Measurements from ENCODE around the gene UCK2. TPM values are rescaled to one million over a fixed set of nuclear protein-coding genes. Genes with fewer than 3 reads are reported as not detected.

Gene UCK2
- polyA plus RNA-seq, 2 of the 4 experiments (the other 2 are of a cell fraction), result 72.4 to 98.9 TPM

DNA sequence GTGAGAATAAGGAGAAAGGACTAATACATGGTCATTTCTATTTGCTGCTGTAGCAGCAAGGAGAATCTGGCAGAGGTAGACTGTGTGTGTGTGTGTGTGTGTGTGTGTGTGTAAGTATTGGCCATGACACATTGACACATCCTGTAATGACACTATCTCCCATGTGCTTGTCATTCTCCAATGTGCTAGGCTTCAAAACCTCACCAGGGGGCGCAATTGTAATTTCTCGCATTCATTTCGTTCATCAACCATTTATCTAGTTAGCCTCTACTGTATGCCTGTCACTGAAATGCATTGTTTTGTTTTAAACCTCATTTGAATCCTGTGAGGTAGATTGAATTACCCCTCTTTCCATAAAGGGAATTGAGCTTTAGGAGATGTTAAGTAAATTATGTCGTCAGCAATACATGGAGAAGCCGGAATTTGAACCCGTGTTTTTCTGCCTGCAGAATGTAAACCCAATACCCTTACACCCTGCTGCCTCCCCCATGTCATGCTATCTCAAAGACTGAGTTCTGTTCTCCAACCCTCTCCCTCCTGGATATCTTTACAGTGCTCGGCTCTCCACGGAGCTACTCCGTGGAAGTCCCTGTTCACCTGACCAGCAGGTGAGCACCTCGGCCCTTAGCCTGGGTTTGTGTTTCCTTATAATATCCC lies 100.8 kb downstream of the UCK2 start:
- 57% methylated on average over 10 of the region's 10 CpGs for WGBS (ENCODE audit: missing lambda C conversion rate)
- Histone ChIP-seq H3K4me3 (no peak overlapping the region), H3K27ac (no peak overlapping the region), H3K4me2 (no peak overlapping the region), H3K9me3 (no peaks in the 10 kb centered on the region), H3K4me1 (no peaks in the 10 kb centered on the region)
- no peak for FAIRE-seq
- ATAC-seq, result peak; percentile 45 to 71; a peak in 4 of 6 replicates
- ChIA-PET POLR2A (no interaction called here), CTCF (interaction anchor here (0.5 to 2.9 kb wide), 21 partner anchors 8 to 770 kb away, joined by 3 to 19 read pairs (median 4); no protein-coding TSS in a partner anchor)
- DNase-seq (ENCODE audit: low read depth in 1 of 2, low spot score in 1 of 2), result peak; percentile 60 to 63
- TF ChIP-seq JUNB (IDR thresholded peaks at IDR 0.05) (no peak), RAD21 (conservative IDR thresholded peaks at IDR 0.05 in 1 of 2, IDR thresholded peaks at IDR 0.05 in 1 of 2) (peak; percentile 51 to 66), SMC3 (IDR thresholded peaks at IDR 0.05) (peak; percentile 61), ZC3H11A (IDR thresholded peaks at IDR 0.05) (no peak)
- TF ChIP-seq, protein P1, sequence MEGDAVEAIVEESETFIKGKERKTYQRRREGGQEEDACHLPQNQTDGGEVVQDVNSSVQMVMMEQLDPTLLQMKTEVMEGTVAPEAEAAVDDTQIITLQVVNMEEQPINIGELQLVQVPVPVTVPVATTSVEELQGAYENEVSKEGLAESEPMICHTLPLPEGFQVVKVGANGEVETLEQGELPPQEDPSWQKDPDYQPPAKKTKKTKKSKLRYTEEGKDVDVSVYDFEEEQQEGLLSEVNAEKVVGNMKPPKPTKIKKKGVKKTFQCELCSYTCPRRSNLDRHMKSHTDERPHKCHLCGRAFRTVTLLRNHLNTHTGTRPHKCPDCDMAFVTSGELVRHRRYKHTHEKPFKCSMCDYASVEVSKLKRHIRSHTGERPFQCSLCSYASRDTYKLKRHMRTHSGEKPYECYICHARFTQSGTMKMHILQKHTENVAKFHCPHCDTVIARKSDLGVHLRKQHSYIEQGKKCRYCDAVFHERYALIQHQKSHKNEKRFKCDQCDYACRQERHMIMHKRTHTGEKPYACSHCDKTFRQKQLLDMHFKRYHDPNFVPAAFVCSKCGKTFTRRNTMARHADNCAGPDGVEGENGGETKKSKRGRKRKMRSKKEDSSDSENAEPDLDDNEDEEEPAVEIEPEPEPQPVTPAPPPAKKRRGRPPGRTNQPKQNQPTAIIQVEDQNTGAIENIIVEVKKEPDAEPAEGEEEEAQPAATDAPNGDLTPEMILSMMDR (IDR thresholded peaks at IDR 0.05), result peak; percentile 63

DNA sequence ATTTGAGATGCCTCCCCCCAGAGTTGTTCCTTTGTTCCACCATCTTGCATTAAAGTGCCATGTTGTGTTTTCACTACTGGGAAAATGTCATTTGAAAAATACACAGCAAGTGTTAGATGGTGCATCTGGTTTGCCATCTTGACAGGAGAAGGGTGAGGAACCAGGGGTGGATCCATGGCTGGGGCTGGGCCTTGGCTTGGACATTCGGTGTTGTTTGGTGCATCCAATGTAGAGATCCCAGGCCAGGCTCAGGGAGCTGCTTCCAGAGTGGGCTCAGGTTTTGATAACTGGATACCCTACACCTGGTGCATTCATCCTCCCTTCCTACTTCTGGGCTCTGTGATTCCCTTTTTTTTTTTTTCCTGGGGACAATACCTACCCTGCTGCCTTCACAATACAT lies 103.5 kb downstream of the UCK2 start:
- H3K4me2 ChIP-seq, result no peak overlapping the region
- H3K4me3 ChIP-seq, result no peak overlapping the region
- no peak overlapping the region for H3K27ac ChIP-seq
- ATAC-seq (no peak), FAIRE-seq (no peak), DNase-seq (ENCODE audit: low read depth in 1 of 2, low spot score in 1 of 2) (no peak)
- no peaks in the 10 kb centered on the region for H3K4me1 ChIP-seq
- 33% methylated on average over 1 of the region's 1 CpG for WGBS (ENCODE audit: missing lambda C conversion rate)
- POLR2A ChIA-PET, result no interaction called here
- CTCF ChIA-PET, result no interaction called here
- no peaks in the 10 kb centered on the region for H3K9me3 ChIP-seq
- no peak for TF ChIP-seq JUN (IDR thresholded peaks at IDR 0.05)
- TF ChIP-seq MAZ (IDR thresholded peaks at IDR 0.05; ENCODE audit: borderline replicate concordance, low read depth, low read length), result no peak
- no peak for TF ChIP-seq TP53 (CRISPR knock-in tag; IDR thresholded peaks at IDR 0.05)
- TF ChIP-seq CBX8 (IDR thresholded peaks at IDR 0.05), result no peak
- no peak for TF ChIP-seq BHLHE40 (IDR thresholded peaks at IDR 0.05; ENCODE audit: low read depth, low read length)
- TF ChIP-seq, protein P2, sequence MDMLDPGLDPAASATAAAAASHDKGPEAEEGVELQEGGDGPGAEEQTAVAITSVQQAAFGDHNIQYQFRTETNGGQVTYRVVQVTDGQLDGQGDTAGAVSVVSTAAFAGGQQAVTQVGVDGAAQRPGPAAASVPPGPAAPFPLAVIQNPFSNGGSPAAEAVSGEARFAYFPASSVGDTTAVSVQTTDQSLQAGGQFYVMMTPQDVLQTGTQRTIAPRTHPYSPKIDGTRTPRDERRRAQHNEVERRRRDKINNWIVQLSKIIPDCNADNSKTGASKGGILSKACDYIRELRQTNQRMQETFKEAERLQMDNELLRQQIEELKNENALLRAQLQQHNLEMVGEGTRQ (IDR thresholded peaks at IDR 0.05), result no peak
- no peak for TF ChIP-seq RCOR1 (IDR thresholded peaks at IDR 0.05; ENCODE audit: low read depth, low read length)
- TF ChIP-seq ZSCAN20 (CRISPR knock-in tag; IDR thresholded peaks at IDR 0.05), result no peak
- TF ChIP-seq, protein P3, sequence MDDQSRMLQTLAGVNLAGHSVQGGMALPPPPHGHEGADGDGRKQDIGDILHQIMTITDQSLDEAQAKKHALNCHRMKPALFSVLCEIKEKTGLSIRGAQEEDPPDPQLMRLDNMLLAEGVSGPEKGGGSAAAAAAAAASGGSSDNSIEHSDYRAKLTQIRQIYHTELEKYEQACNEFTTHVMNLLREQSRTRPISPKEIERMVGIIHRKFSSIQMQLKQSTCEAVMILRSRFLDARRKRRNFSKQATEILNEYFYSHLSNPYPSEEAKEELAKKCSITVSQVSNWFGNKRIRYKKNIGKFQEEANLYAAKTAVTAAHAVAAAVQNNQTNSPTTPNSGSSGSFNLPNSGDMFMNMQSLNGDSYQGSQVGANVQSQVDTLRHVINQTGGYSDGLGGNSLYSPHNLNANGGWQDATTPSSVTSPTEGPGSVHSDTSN (IDR thresholded peaks at IDR 0.05), result no peak

DNA sequence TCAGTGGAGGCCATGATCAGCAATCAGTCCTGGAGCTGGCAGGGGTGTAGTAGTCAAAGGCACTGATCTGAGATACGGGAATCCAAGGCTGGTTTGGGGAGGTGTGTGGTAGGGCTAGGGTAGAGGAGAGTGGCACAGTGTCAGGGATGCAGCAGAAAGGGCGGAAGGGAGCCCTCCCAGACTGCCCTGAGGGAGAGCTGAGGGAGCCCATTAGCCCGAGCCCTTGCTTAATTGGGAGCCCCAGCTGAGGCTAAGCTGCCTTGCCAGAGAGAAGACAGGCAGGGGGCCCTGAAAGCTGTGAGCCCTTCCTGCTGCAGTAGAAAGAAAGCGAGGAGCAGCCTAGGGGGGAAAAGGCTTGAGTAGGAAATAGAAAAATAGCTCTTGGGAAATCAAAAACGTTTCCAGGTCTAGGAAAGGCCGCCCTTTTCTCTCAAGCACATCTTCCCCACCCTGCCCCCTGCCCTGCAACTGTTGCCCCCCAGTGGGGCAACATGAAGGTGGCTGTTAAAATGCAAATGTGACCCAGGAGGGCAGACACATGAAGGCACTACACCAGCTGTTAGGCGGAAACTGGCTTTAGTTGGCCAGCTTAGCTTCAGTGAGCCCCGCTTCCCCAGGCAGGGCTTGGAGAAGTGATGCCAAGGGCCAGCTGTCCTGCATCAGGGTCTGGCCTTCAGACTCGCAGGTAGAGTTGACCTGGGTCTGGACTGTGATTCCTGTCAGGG lies 106.2 kb downstream of the UCK2 start:
- ChIA-PET POLR2A (no interaction called here), CTCF (interaction anchor here (1.1 to 1.8 kb wide), 4 partner anchors 9 to 545 kb away, joined by 3 to 9 read pairs (median 4); no protein-coding TSS in a partner anchor)
- ATAC-seq (no peak), DNase-seq (ENCODE audit: low read depth in 1 of 2, low spot score in 1 of 2) (no peak), FAIRE-seq (no peak)
- no peaks in the 10 kb centered on the region for H3K4me1 ChIP-seq
- H3K4me2 ChIP-seq, result no peak overlapping the region
- H3K9me3 ChIP-seq, result no peaks in the 10 kb centered on the region
- TF ChIP-seq, protein P4, sequence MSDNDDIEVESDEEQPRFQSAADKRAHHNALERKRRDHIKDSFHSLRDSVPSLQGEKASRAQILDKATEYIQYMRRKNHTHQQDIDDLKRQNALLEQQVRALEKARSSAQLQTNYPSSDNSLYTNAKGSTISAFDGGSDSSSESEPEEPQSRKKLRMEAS (IDR thresholded peaks at IDR 0.05), result no peak
- TF ChIP-seq JUNB (IDR thresholded peaks at IDR 0.05), result no peak
- TF ChIP-seq POLR2A (IDR thresholded peaks at IDR 0.05; ENCODE audit: low read length), result no peak
- no peak for TF ChIP-seq CBX8 (IDR thresholded peaks at IDR 0.05)
- no peak for TF ChIP-seq HEYL (CRISPR knock-in tag; IDR thresholded peaks at IDR 0.05)
- TF ChIP-seq FOSL2 (IDR thresholded peaks at IDR 0.05), result no peak
- TF ChIP-seq FOSL2 (CRISPR knock-in tag; IDR thresholded peaks at IDR 0.05), result no peak
- no peak for TF ChIP-seq MYC (IDR thresholded peaks at IDR 0.05; ENCODE audit: borderline replicate concordance, low read length)
- TF ChIP-seq ZNF302 (CRISPR knock-in tag; IDR thresholded peaks at IDR 0.05), result no peak
- TF ChIP-seq TP53 (CRISPR knock-in tag; IDR thresholded peaks at IDR 0.05), result no peak
- no peak for TF ChIP-seq ZSCAN20 (CRISPR knock-in tag; IDR thresholded peaks at IDR 0.05)
- TF ChIP-seq, protein P5, sequence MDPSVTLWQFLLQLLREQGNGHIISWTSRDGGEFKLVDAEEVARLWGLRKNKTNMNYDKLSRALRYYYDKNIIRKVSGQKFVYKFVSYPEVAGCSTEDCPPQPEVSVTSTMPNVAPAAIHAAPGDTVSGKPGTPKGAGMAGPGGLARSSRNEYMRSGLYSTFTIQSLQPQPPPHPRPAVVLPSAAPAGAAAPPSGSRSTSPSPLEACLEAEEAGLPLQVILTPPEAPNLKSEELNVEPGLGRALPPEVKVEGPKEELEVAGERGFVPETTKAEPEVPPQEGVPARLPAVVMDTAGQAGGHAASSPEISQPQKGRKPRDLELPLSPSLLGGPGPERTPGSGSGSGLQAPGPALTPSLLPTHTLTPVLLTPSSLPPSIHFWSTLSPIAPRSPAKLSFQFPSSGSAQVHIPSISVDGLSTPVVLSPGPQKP (IDR thresholded peaks at IDR 0.05; ENCODE audit: low read depth, low read length), result no peak
- TF ChIP-seq NPAS2 (CRISPR knock-in tag; IDR thresholded peaks at IDR 0.05; ENCODE audit: borderline replicate concordance), result no peak
- TF ChIP-seq EHMT2 (IDR thresholded peaks at IDR 0.05; ENCODE audit: low read depth), result no peak
- no peak for TF ChIP-seq TFCP2L1 (CRISPR knock-in tag; IDR thresholded peaks at IDR 0.05)
- TF ChIP-seq RARB (CRISPR knock-in tag; IDR thresholded peaks at IDR 0.05), result no peak
- no peak for TF ChIP-seq ZFP36 (IDR thresholded peaks at IDR 0.05; ENCODE audit: borderline replicate concordance, partially characterized antibody)
- TF ChIP-seq NR3C1 (IDR thresholded peaks at IDR 0.05), result no peak
- H3K27ac ChIP-seq, result no peak overlapping the region
- no peak overlapping the region for H3K4me3 ChIP-seq
- WGBS (ENCODE audit: missing lambda C conversion rate), result 47% methylated on average over 9 of the region's 9 CpGs

Data from A549 (cell line).